ENCODE data around the gene CREBBP. TPM values are rescaled to one million over a fixed set of nuclear protein-coding genes. Genes with fewer than 3 reads are reported as not detected.
A peak's percentile ranks its signal among the peaks of the same experiment; 100 is the strongest.

CREBBP gene
- polyA plus RNA-seq, 1 of the 3 experiments (the other 2 are of a cell fraction): 5.7 TPM

DNA sequence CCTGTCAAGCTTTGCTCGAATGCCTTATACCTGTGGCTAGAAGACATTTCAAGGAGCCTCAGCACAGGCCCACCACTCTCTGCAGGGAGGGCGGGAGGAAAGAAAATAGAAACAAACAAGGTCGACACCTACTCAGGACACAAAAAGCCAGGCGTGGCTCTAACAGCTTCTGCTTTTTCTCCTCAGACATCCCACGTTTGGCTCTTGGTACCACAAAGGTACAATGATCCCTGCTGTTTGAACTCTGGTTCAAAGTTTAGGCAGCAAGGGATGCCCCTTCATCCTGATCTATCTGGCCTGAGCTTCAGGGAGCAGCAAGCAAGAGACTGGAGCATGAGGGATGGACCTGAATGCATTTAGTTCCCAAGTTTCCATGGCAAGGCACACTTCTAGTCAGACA lies 57.1 kb downstream of the CREBBP start:
- TF ChIP-seq MAX (IDR thresholded peaks at IDR 0.05; ENCODE audit: low read depth): no peak
- TF ChIP-seq SIN3A (IDR thresholded peaks at IDR 0.05; ENCODE audit: borderline replicate concordance, low read depth, low read length): no peak
- TF ChIP-seq, protein P1, sequence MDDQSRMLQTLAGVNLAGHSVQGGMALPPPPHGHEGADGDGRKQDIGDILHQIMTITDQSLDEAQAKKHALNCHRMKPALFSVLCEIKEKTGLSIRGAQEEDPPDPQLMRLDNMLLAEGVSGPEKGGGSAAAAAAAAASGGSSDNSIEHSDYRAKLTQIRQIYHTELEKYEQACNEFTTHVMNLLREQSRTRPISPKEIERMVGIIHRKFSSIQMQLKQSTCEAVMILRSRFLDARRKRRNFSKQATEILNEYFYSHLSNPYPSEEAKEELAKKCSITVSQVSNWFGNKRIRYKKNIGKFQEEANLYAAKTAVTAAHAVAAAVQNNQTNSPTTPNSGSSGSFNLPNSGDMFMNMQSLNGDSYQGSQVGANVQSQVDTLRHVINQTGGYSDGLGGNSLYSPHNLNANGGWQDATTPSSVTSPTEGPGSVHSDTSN (IDR thresholded peaks at IDR 0.05): no peak
- no peak for TF ChIP-seq JUND (IDR thresholded peaks at IDR 0.05)
- no peak for TF ChIP-seq RXRA (IDR thresholded peaks at IDR 0.05; ENCODE audit: borderline replicate concordance, low read depth)
- Histone ChIP-seq H3K4me1 (ENCODE audit: control insufficient read depth in 1 of 2, insufficient read depth in 2 of 2, low read depth in 1 of 2, low read length in 1 of 2) (peaks cover 45 to 53% of the 10 kb centered on the region in 2 experiments), H3K9ac (no peak overlapping the region), H3F3A (replicated peaks; ENCODE audit: insufficient read depth) (peaks cover 16% of the 10 kb centered on the region), H4K20me1 (ENCODE audit: insufficient read depth) (peaks cover 99% of the 10 kb centered on the region), H3K27ac (ENCODE audit: low read depth in 2 of 2, low read length in 1 of 2) (no peak overlapping the region), H2AFZ (ENCODE audit: low read depth) (no peak overlapping the region), H3K9me2 (no peaks in the 10 kb centered on the region), H3K4me2 (0 out of 2 replicates have a peak overlapping the region, but pooled peaks have one; percentile 6), H3K36me3 (replicated peaks in 1 of 2; ENCODE audit: control insufficient read depth in 1 of 2, insufficient read depth in 2 of 2, low read length in 1 of 2) (no peaks in the 10 kb centered on the region), H3K79me2 (ENCODE audit: insufficient read depth) (peaks cover 97% of the 10 kb centered on the region), H3K4me3 (ENCODE audit: low read depth in 2 of 2, low read length in 1 of 2) (no peak overlapping the region), H3K27me3 (ENCODE audit: insufficient read depth) (no peaks in the 10 kb centered on the region), H3K9me3 (no peaks in the 10 kb centered on the region)
- CTCF ChIA-PET: no interaction called here
- 91% methylated on average over 5 of the region's 5 CpGs for WGBS (ENCODE audit: low lambda C conversion rate)
- POLR2A ChIA-PET: interaction anchor here (0.6 kb wide), 1 partner anchor 14 kb away, joined by 3 read pairs; no protein-coding TSS in a partner anchor
- no peak for DNase-seq

GRCh38 chr16:3822366-3823045 lies 58.0 kb downstream of the CREBBP start:
- H3K9me3 ChIP-seq: no peaks in the 10 kb centered on the region
- H4K20me1 ChIP-seq (ENCODE audit: insufficient read depth): peaks cover 99% of the 10 kb centered on the region
- CTCF ChIA-PET: no interaction called here
- no peak overlapping the region for H3K4me2 ChIP-seq
- TF ChIP-seq ZBTB33 (IDR thresholded peaks at IDR 0.05; ENCODE audit: borderline replicate concordance, low read depth) (no peak), JUND (IDR thresholded peaks at IDR 0.05) (no peak), RFX5 (IDR thresholded peaks at IDR 0.05; ENCODE audit: low read length) (no peak), IRF3 (IDR thresholded peaks at IDR 0.05; ENCODE audit: low read depth, low read length) (no peak), RCOR1 (IDR thresholded peaks at IDR 0.05; ENCODE audit: low read length) (no peak), ELF1 (IDR thresholded peaks at IDR 0.05) (no peak), FOXM1 (IDR thresholded peaks at IDR 0.05; ENCODE audit: low read depth) (no peak), EP300 (IDR thresholded peaks at IDR 0.05; ENCODE audit: borderline replicate concordance in 1 of 2, low read depth in 1 of 2, low read length in 1 of 2) (no peak)
- DNase-seq: no peak
- H3K9ac ChIP-seq: no peak overlapping the region
- 88% methylated on average over 11 of the region's 11 CpGs for WGBS (ENCODE audit: low lambda C conversion rate)
- no peaks in the 10 kb centered on the region for H3K27me3 ChIP-seq (ENCODE audit: insufficient read depth)
- H3K4me3 ChIP-seq (ENCODE audit: low read depth in 2 of 2, low read length in 1 of 2): no peak overlapping the region
- no peak overlapping the region for H2AFZ ChIP-seq (ENCODE audit: low read depth)
- H3F3A ChIP-seq (replicated peaks; ENCODE audit: insufficient read depth): peaks cover 16% of the 10 kb centered on the region
- peaks cover 46 to 53% of the 10 kb centered on the region in 2 experiments for H3K4me1 ChIP-seq (ENCODE audit: control insufficient read depth in 1 of 2, insufficient read depth in 2 of 2, low read depth in 1 of 2, low read length in 1 of 2)
- no peak overlapping the region for H3K27ac ChIP-seq (ENCODE audit: low read depth in 2 of 2, low read length in 1 of 2)
- no peaks in the 10 kb centered on the region for H3K9me2 ChIP-seq
- POLR2A ChIA-PET: no interaction called here
- H3K79me2 ChIP-seq (ENCODE audit: insufficient read depth): peaks cover 97% of the 10 kb centered on the region
- no peaks in the 10 kb centered on the region for H3K36me3 ChIP-seq (replicated peaks in 1 of 2; ENCODE audit: control insufficient read depth in 1 of 2, insufficient read depth in 2 of 2, low read length in 1 of 2)
